CD4-positive, alpha-beta T cell treated with Interleukin-17A for 4 hours (primary cell): ENCODE measurements around the gene CAPN12.

Source experiments
- DNase-seq: peaks from one replicate; pipeline ENCODE4 v3.0.0-alpha.2; 2020; ENCODE audit warnings: mixed read lengths

Gene CAPN12

DNA sequence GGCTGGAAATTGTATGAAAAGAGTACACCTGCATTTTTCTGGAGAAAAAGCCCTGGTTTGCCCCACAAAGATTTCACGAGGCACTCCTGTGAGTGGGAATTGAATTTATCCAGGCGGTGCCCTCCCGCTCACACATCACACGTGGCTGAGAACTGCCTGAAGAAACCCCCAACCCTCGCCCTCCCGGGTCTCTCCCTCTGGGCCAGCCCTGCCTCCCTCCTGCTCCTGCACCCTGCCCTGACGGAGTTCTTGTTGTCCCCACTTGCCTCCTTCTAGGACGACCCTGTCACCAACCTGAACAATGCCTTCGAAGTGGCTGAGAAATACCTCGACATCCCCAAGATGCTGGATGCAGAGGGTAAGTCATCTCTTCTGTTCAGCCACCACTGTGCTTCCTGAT, 35.2 kb downstream of the CAPN12 start:
- DNase-seq = no peak

DNA sequence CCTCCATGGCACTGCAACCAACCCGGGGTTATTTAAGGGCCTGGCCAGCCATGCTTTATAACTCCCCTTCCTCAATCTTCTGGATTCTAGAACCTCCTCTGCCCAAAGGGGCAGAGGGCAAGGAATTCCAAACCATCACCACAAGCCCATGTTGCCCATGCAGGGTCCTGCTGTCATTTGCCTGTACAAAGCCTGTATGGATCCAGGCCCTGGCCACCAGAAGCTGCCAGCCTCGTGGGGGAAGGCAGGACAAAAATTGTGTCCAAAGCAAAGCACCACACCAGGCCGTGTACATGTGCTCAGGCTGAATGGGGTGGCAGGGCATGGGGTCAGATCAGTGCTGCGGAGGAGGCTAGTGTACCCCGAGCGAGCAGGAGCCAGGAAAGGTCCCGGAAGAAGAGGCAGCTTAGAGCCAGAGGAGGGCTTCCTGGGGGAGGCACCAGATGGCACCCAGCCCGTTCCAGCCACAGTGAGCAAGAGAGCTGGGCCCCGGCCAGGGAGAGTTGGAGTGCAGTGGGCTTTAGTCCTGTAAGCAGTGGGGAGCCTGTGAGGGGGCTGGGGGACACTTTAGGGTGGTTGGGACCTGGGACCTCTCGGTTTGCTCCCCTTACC, 35.8 kb downstream of the CAPN12 start:
- no peak for DNase-seq

DNA sequence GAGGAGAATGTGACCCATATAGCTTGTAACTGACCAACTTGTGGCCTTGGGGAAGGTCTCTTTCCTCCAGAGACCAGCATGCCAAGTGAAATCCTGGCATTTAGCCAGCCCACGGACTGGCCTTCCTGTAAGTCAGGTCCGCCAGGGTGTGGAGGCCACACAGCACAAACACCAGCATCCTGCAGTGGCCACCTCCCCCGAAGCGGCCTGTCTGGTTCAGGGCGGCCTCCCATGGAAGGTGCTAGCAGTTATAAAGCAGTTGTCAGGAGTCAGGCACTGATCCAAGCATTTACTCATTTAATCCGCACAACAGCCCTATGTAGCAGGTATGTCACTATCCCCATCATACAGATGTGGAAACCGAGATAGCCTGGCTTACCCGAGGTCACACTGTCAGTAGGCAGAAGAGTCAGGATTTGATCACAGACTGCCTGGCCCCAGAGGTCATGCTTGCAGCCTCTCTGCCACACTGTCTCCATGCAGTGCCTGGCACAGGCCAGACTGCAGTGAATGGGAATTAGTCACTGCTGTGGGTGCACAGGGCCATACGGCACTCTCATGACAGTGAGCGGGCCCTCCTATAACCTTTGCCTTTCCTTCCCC, 36.7 kb downstream of the CAPN12 start:
- DNase-seq = no peak

DNA sequence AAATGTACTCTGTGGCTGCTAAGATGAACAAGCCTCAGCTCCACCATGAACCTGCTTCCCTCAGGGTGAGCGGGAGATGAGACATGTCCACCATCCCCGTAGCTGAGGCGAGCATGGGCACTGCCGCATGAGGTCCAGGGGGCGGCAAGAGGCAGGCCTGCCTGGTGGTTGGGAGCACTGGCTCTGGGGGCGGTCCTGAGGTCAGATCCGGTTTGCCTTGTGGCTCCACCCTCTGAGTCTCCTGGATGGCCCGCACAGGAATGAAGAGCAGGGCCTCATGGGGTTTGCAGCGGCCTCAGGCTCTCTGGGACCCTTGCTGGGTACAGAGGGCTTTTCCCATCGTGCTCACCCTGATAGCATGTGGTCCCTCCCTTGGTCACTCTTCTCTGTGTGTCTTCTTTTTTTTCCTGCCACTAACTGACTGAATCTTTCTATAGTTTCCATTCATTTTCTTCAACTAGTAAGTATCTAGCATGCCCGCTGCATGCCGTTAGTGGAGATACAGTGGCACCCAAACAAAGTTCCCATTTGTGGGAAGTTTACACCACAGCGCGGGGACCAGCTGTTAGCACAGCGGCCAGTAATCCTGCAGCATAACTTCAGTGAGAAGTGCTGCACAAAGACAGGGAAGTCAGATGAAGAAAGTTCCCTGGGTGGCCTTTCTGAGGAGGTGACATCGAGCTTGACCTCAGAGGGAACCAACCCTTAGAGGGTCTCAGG, 37.3 kb downstream of the CAPN12 start:
- no peak for DNase-seq

DNA sequence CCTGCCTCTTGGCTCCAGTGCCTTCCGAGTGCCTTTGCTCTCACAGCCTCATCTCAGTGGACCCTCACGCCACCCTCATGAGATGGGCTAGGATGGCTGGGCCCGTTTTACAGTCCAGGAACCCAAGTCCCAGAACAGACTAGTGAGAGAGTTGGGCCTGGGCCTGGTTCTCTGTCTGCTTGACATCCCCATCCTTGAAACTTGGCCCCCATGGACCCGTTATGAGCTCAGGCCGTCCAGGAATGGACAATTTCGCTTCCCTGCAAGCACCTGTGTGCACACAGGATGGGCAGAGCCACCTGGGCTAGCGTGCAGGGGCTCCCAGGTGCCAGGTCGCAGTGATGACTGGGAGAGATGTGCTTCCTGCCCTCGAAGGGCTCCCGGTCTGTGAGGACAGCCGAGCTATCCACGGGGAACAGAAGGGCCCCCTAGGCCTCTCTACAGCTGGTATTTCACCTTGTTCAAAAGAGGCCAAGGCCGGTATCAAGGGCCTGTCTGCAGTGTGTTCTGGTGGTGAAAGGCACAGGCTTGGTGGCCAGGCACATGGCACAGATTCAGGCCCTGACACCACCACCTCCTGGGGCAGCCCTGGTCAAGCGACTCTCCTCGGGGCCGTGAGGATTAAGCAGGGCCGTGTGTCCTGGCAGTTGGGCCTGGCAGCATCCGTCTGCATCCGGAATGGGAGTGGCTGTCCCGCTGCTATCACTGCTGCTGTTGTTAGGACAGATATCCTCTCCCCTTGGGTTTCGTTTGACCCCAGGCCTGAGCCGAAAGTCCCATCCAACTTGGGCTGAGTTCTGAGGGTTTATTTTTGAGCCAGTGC, 38.9 kb downstream of the CAPN12 start:
- no peak for DNase-seq

DNA sequence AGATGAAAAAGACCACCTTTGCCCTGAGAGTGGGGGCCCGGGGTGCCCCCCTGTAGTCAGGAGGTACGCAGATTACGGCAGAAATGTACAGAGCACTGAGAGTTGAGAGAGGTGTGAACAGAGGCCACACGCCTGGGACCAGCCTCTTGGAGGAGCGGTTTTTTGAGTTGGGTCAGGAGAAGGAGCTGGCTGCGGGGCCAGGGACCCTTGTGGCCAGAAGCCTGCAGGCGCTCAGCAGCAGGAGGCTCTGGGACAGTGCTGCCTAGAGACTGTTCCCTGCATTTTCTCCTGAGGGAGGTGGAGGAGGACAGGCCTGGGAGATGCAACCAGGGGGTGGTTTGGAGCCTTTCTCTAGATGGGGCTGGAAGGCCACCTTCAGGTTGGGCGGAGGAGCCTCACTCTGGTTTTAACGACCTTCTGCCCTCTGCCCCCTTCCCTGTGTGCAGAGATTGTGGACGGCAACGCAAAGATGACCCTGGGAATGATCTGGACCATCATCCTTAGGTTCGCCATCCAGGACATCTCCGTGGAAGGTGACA, 39.7 kb downstream of the CAPN12 start:
- no peak for DNase-seq

DNA sequence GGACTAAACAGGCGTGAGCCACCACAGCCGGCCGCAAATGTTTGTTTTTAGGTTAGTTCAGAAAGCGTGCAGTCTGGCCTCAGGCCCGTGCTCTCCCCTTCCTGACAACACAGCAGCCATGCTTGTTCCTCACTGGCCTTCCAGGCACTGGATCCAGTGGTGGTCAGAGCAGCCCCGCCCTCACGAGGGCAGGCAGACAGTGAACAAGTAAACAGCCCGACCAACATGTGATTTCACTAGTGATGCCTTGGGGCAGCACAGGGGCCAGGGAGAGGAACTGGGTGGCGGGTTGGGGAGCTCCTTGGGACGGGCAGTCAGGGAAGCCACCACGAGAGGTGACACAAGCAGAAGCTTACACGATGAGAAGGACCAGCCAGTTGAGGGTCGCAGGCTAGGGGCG, 40.8 kb downstream of the CAPN12 start:
- DNase-seq = no peak

DNA sequence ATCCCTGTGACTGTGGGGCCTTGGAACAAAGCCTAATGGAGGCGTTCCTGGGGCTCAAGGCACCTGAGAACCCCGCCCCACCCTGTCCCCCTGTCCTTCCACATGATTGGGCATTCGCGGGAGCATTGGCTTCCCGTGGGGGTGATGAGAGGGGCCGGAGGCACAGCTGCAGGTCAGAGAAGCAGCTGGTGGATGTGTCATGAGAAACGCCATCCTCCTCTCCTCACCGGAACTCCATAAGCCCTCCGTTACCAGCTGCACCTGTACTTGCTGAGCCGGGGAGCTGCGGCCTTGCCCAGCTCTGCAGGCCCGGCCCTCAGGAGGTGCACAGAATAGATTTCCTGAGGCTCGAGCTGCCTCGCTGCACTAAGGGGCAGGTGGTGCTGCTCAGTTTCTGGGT, 42.0 kb downstream of the CAPN12 start:
- no peak for DNase-seq

DNA sequence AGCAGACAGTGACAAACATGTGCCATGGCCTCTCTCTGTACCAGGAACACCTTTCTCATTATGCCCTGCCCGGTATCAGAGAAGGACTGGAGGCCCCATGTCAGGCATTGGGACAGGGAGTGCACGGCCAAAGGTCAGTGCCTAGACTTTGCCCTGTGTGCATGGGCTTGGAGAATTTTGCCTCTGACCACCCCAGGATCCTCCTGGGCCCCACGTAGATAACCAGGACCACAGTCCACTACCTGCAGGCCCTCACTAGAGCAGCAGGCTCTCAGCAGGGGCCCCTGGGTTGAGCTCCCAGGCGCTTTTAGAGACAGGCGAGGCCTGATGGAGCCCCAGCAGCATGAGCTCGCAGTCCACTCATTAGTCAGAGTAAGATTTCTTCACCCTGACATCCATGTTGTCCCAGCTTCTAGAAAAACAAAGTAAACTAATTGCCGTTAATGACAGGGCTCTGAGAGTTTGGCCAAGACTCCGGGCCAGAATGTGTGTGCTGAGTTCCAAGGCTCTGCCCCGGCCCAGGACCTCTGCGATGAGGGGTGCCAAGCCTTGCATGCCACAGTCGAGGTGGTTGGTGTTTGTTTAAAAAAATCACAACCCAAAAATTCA, 42.7 kb downstream of the CAPN12 start:
- no peak for DNase-seq

DNA sequence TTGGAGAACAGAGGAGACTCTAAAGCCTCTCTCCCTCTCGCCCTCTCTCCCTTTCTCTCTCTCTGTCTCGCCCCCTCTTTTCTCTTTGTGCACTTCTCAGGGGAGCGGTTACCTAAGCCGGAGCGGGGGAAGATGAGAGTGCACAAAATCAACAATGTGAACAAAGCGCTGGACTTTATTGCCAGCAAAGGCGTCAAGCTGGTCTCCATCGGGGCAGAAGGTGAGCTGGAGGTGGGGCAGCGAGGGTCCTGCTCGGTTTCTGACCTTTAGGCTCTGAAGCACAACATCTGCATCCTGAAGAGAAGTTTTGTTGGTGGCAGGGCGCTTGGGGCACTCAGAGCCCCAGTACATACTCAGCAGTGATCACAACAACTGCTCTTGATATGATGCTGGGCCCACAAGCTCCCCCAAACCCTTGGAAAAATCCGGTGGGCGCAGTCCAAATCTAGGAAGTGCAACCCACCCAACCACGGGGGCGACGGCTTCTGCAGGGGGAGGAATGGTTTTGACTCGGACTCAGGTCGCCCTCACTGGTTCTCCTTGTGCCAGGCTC, 43.3 kb downstream of the CAPN12 start:
- DNase-seq = no peak

DNA sequence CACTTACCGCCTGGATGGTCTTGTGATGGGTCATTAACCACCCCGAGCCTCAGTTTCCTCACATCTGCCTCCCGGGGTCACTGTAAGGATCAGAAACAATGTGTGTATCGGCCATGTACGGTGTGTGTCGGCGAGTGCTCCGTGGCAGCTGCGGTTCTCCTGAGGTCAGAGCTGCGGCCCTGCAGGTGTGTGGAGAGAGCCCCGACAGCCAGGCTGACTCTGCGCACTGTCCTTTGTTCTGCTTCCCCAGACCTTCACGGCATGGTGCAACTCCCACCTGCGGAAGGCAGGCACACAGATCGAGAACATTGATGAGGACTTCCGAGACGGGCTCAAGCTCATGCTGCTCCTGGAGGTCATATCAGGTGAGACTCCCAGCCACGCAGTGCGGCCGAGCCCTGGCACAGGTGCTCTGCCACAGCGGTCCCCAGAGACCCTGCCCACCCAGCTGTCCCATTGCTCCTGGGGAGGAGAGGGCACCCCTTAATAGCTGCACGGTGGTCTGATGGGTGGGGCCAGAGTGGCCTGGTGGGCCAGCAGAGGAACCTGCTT, 43.8 kb downstream of the CAPN12 start:
- no peak for DNase-seq

DNA sequence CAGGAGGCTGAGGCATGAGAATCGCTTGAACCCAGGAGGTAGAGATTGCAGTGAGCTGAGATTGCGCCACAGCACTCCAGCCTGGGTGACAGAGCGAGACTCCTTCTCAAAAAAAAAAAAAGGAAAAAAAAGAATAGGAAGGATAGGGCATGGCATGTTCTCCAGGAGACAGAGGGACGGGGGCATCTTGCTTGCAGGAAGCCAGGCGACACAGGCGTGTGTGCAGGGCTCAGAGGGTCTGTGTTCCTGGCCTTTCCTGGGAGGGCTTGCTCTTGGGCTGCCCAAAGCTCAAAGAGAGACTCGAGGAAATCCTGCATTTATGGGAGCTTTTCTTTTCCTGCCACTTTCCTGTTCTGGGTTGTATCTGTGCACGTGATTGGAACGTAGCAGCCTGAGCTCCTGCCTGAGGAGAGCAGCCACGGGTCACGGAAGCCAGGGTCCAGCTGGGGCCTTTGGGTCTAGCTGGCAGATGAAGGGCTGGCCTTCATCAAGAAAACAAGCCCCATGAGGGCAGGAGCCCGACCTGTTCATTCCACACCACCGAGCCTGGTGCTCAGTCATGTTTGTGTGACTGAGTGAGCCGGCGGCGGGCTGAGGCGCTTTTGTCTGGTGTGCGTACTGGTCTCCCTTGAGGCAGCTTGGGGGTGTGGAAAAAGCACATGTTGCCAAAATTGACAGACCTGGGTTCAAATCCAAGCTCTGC, 44.5 kb downstream of the CAPN12 start:
- no peak for DNase-seq

DNA sequence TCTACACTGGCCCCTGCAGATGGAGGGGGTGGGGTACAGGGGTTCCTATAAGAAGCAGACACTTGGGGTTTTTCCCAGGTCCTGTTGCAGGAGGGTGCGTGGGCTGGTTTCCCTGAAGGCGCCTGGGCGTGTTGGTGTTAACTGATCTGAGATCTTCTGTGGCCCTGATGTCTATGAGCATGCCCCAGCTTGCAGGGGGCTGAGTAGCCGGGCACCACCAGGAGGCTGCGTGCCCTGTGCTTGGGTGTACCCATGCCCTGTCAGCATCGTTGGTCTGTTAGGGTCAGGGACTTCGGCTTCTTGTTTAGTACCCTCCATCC, 45.3 kb downstream of the CAPN12 start:
- DNase-seq = no peak

DNA sequence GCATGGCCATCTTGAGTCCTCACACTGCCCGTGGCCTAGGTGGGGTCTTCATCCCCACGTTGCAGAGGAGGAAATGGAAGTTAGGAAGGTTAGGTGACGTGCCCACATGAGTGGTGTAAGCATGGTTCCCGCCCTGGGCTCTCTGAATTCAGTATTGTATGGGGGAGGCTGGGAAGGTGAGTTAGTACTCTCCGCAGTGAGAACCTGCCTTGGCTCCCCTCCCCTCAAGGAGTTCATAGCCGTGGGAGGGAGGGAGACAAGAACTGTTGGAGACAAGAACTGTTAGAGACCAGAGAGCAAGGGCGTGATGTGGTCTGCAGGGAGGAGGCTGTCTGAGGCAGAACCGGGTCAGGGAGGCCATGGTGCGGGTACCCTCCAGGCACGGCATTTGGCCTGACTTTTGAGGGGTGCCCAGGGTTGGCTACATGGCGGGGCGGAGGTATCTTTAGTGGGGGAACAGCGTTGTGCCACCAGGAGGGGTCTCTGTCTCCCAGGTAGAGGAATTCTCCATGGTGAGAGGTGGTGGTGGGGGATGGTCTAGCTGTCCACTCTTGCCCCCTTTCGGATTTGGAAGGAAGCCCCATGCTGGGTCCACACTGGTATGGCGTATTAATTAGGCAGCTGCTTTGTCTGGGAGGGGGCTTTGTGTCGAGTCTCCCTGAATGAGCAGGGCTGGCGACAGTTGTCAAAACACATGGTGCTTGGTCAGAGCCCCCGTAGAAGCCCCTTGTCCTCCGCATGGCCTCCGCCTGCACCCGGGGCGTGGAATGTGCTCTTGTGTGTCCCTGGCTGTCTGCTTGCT, 45.8 kb downstream of the CAPN12 start:
- DNase-seq = no peak

DNA sequence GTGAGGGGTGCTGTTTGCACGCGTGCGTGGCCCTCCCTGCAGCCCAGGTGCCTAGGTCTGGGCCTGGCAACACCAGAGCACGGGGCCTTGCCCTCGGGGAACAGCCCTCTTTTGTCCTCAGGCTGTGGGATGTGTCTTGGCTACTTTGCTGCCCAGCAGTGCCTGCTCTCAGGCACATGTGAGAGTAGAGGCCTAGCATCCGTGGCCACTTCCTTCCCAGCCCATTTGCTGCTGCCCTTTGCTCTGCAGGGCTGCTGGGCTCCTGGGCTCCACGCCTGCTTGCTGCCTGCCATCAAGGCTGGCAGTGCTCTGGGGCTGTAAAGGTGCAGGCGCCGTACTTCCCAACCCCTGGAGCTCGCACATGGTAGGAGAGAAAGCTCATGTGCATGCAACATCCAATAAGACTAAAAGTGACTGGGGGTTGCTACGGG, 46.6 kb downstream of the CAPN12 start:
- DNase-seq = no peak

DNA sequence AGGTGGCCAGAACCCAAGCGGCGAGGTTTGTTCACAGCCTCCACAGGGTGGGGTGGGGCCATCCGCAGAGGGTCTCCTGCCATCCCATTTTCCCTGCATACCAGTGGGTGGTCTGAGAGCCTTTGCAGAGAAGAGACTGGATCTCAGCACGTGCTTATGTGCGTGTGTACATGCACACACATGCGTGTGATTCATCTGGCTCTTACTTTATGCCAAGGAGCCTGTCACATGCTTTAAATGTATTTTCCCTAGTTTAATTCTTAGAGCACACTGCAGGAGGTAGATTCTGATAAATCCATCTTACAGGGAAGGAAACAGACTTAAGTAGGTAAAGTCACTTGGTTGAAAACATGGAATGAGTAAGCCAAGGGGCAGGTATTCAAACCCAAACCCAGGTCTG, 47.1 kb downstream of the CAPN12 start:
- no peak for DNase-seq

DNA sequence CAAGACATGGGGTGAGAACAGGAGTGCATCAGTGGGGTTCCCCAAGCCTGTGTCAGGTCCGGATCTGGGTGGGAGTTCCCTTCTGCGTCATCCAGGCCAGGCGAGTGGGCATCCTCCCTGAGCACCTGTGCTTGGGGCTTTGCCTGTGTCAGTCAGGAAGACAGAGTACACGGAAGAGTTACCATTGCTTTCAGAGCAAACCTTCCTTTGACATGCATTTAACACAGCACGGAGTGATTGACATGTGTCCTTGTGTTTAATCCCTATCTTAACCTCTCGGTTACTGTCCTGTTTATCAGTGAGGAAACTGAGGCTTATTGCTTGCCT, 47.6 kb downstream of the CAPN12 start:
- no peak for DNase-seq

DNA sequence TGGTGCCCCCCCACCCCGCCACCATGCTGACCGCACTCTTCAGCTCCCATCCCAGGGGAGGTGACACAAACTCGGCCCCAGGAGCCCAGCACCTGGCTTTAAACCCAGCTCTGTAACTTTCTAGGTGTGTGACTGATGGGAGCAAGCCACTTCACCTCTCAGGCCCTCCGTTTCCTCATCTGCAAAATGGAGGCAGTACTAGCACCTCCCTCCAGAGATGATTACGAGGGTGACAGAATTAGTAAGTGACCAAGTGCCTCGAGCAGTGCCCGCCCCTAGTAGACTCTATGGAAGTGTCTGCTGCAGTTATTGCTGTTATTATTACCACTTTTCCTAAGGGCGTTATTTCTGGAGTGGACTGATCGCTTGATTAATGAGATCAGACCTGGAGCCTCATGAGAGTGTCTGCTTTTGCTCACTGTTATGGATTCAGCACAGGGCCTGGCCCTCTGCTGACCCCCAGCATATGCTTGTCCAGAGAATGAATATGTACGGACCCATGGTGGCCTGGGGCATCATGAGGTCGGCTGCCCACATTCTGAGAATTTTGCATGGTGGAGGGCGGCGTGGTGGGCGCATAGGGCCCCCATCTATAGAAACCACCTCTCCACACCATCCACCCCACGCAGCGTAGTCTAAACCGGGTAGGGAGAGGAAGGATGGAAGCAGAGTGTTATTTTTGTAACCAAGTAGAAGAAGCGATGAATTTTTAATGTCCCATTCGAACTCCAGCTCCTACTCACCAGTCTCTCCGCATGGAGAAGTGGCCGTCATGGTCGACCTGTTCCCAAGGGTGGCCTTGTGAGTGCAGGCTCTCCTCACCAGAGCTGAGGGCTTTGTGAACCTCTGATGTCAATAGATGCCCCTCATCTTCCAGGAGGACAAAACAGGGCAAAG, 48.2 kb downstream of the CAPN12 start:
- DNase-seq = no peak

DNA sequence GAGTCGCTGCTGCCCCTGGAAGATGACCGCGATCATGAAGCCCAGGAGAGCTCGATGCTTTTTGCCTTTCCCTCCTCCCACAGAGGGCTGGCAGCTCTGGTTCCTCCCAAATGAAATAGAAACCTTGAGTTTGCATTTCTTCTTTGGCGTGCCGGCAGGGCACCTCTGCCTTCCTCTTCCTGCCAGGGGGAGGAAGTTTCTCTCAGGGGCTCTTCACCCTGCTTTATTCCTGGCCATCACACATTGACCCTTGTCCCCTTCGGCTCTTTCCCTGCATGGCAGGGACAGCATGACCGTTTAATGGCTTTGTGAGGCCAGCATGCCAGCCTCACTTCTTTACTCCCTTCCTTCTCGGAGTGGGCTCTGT, 49.0 kb downstream of the CAPN12 start:
- DNase-seq = no peak
